Fibroblast of lung (primary cell): ENCODE data around the gene SPHK1. TPM values are rescaled to one million over a fixed set of nuclear protein-coding genes. Genes with fewer than 3 reads are reported as not detected.

Experiments
- DNase-seq, 2 donors: peaks; one replicate each; pipeline versions ENCODE4 v3.0.0 to v3.0.0-alpha.2; 2010; ENCODE audit warnings: low read depth in 2 of 2
- H2AFZ ChIP-seq: 2 replicates; pipeline ENCODE4 v1.5.1; 2012; ENCODE audit warnings: low read length, control low read depth, inconsistent platforms
- H3K27ac ChIP-seq: 2 replicates; pipeline ENCODE4 v1.5.1; 2011; ENCODE audit warnings: low read length, control low read depth; ENCODE audit not compliant: insufficient read depth
- H3K27me3 ChIP-seq: 2 replicates; pipeline ENCODE4 v1.5.1; 2011; ENCODE audit warnings: mild to moderate bottlenecking, low read length; ENCODE audit not compliant: control insufficient read depth, insufficient read depth
- H3K36me3 ChIP-seq: 2 replicates; pipeline ENCODE4 v1.5.1; 2011; ENCODE audit warnings: low read length; ENCODE audit not compliant: control insufficient read depth, insufficient read depth
- H3K4me1 ChIP-seq: 2 replicates; pipeline ENCODE4 v1.5.1; 2011; ENCODE audit warnings: low read length; ENCODE audit not compliant: control insufficient read depth, insufficient read depth; ENCODE audit errors: extremely low read depth
- H3K4me2 ChIP-seq: 2 replicates; pipeline ENCODE4 v1.5.1; 2011; ENCODE audit warnings: low read length, control low read depth; ENCODE audit not compliant: insufficient read depth; ENCODE audit errors: extremely low read depth
- H3K4me3 ChIP-seq, 4 experiments: fragments of 200-600 bp in 1 of 4; sonication (generic) in 1 of 4; replicated peaks in 1 of 4; 2 replicates each; pipeline ENCODE4 v1.5.1; 2011 to 2016; ENCODE audit warnings: low read length in 4 of 4, low read depth in 3 of 4, mild to moderate bottlenecking in 3 of 4, control low read depth in 2 of 4, inconsistent platforms in 1 of 4, mixed read lengths in 1 of 4; ENCODE audit not compliant: insufficient read depth in 1 of 4; ENCODE audit errors: control extremely low read depth in 1 of 4
- H3K79me2 ChIP-seq: 2 replicates; pipeline ENCODE4 v1.5.1; 2012; ENCODE audit warnings: mild to moderate bottlenecking, low read length, inconsistent platforms; ENCODE audit not compliant: control insufficient read depth, insufficient read depth
- H3K9ac ChIP-seq: 2 replicates; pipeline ENCODE4 v1.5.1; 2011; ENCODE audit warnings: mild to moderate bottlenecking, low read length, control low read depth; ENCODE audit not compliant: insufficient read depth
- H3K9me3 ChIP-seq: 2 replicates; pipeline ENCODE4 v1.5.1; 2012; ENCODE audit warnings: low read depth, low read length; ENCODE audit not compliant: control insufficient read depth, insufficient read depth
- H4K20me1 ChIP-seq: 2 replicates; pipeline ENCODE4 v1.5.1; 2011; ENCODE audit warnings: low read length; ENCODE audit not compliant: control insufficient read depth, insufficient read depth; ENCODE audit errors: extremely low read depth
- CTCF ChIP-seq, 2 donors: IDR thresholded peaks in 1 of 2; conservative IDR thresholded peaks in 1 of 2; 1 replicate in 1 of 2; 2 replicates in 1 of 2; pipeline ENCODE4 v1.5.1; 2011 to 2012; ENCODE audit warnings: low read length in 2 of 2, control low read depth in 1 of 2, inconsistent platforms in 1 of 2, low read depth in 1 of 2, mild to moderate bottlenecking in 1 of 2
- EZH2 ChIP-seq: IDR thresholded peaks from 2 replicates; pipeline ENCODE4 v1.5.1; 2012; ENCODE audit warnings: low read length, control low read depth, mild to moderate bottlenecking; ENCODE audit errors: missing control alignments
- polyA plus RNA-seq, 2 donors: library from polyadenylated mRNA; depleted of rRNA in 1 of 2; stranded (reverse) in 1 of 2; unstranded in 1 of 2; fragments of >200 nt; gene quantifications; 2 replicates each; pipeline ENCODE4 v1.2.1, GENCODE V29; 2011 to 2012; ENCODE audit warnings: missing spikeins in 1 of 2
- total RNA-seq: library from RNA; depleted of rRNA; stranded (reverse); fragments of >200 nt; gene quantifications from 2 replicates; pipeline ENCODE4 v1.2.1, GENCODE V29; 2014

The SPHK1 gene
- total and polyA plus RNA-seq, 2 donors (not counting 1 experiment from before 2014, with no cell fraction given) = 5.0 to 9.4 TPM

GRCh38 chr17:76360461-76360860 lies 23.9 kb upstream of the SPHK1 start:
- no peaks in the 10 kb centered on the region for H3K36me3 ChIP-seq
- H3K79me2 ChIP-seq = no peaks in the 10 kb centered on the region
- no peak overlapping the region for H3K4me3 ChIP-seq
- H3K4me1 ChIP-seq = no peaks in the 10 kb centered on the region
- no peak overlapping the region for H2AFZ ChIP-seq
- TF ChIP-seq EZH2 = no peak
- no peak for TF ChIP-seq CTCF (conservative IDR thresholded peaks at IDR 0.05 in 1 of 2, IDR thresholded peaks at IDR 0.05 in 1 of 2; ENCODE audit: low read depth in 1 of 2, low read length in 2 of 2)
- no peak overlapping the region for H3K4me2 ChIP-seq
- no peaks in the 10 kb centered on the region for H3K27me3 ChIP-seq
- H3K27ac ChIP-seq = no peak overlapping the region
- H3K9me3 ChIP-seq = no peaks in the 10 kb centered on the region
- no peak overlapping the region for H3K9ac ChIP-seq
- H4K20me1 ChIP-seq = no peaks in the 10 kb centered on the region
- DNase-seq = no peak

- Histone ChIP-seq H2AFZ (no peak overlapping the region), H3K79me2 (no peaks in the 10 kb centered on the region), H3K9ac (no peak overlapping the region), H3K9me3 (no peaks in the 10 kb centered on the region), H4K20me1 (no peaks in the 10 kb centered on the region), H3K4me3 (no peak overlapping the region), H3K36me3 (no peaks in the 10 kb centered on the region), H3K4me2 (no peak overlapping the region), H3K4me1 (peaks cover under 1% of the 10 kb centered on the region), H3K27me3 (no peaks in the 10 kb centered on the region), H3K27ac (no peak overlapping the region)
- no peak for DNase-seq
- TF ChIP-seq EZH2 (no peak), CTCF (conservative IDR thresholded peaks at IDR 0.05 in 1 of 2, IDR thresholded peaks at IDR 0.05 in 1 of 2; ENCODE audit: low read depth in 1 of 2, low read length in 2 of 2) (no peak)
Measured at GRCh38 chr17:76363107-76363842, 21.1 kb upstream of the SPHK1 start.

- H3K4me2 ChIP-seq = no peak overlapping the region
- no peak overlapping the region for H3K27ac ChIP-seq
- no peak overlapping the region for H3K9ac ChIP-seq
- no peaks in the 10 kb centered on the region for H3K36me3 ChIP-seq
- DNase-seq = no peak
- no peaks in the 10 kb centered on the region for H3K9me3 ChIP-seq
- no peak overlapping the region for H3K4me3 ChIP-seq
- H4K20me1 ChIP-seq = no peaks in the 10 kb centered on the region
- H2AFZ ChIP-seq = no peak overlapping the region
- peaks cover 13% of the 10 kb centered on the region for H3K4me1 ChIP-seq
- no peaks in the 10 kb centered on the region for H3K79me2 ChIP-seq
- TF ChIP-seq CTCF (conservative IDR thresholded peaks at IDR 0.05 in 1 of 2, IDR thresholded peaks at IDR 0.05 in 1 of 2; ENCODE audit: low read depth in 1 of 2, low read length in 2 of 2) = peak in 1 of 2 donors; percentile 35
- TF ChIP-seq EZH2 = no peak
- no peaks in the 10 kb centered on the region for H3K27me3 ChIP-seq
Measured at GRCh38 chr17:76365256-76365903, 19.0 kb upstream of the SPHK1 start.
